Activated CD8-positive, alpha-beta memory T cell treated with anti-CD3 and anti-CD28 coated beads, Interleukin-2, amount 50 U/mL, for 1 hour (primary cell): ENCODE results near the gene SLC25A33.

Experiments used
- DNase-seq: peaks from one replicate; pipeline ENCODE4 v3.0.0-alpha.2; 2020; ENCODE audit errors: extremely low read depth

The SLC25A33 gene

GRCh38 chr1:9600861-9601834, 61.9 kb downstream of the SLC25A33 start:
- DNase-seq: no peak

DNA sequence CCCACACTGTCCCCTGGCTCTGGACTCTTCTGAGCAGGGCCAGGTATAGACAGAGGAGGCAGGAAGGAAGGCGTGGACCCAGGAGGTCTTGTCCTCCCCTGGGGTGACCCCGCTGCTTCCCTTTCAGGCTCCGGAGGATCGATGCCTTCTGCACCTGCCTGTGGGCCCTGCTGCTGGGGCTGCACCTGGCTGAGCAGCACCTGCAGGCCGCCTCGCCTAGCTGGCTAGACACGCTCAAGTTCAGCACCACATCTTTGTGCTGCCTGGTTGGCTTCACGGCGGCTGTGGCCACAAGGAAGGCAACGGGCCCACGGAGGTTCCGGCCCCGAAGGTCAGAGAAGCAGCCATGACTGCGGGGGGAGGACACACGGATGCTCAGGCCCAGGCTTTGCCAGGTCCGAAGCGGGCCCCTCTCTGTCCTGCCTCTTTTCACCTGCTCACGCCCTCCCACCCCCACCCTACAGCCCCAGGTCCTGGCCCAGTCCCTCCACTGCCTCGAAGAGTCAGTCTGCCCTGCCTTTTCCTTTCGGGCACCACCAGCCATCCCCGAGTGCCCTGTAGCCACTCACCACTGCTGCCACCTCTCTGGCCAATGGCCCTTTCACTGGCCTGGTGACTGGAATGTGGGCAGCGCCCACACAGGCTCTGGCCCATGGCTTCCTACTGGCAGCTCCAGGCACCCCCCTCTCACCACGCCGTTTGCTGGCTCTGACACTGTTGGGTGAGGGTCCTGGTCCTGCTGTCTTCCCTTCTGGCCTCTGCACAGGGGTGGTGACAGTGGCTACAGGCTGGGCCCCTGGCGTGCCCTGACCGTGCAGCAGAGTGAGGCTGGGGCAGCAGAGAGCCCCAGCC, 62.9 kb downstream of the SLC25A33 start:
- no peak for DNase-seq

GRCh38 chr1:9602794-9603167, 63.5 kb downstream of the SLC25A33 start:
- DNase-seq: no peak

- DNase-seq: no peak
Observed at GRCh38 chr1:9603307-9603706, 64.0 kb downstream of the SLC25A33 start.

DNA sequence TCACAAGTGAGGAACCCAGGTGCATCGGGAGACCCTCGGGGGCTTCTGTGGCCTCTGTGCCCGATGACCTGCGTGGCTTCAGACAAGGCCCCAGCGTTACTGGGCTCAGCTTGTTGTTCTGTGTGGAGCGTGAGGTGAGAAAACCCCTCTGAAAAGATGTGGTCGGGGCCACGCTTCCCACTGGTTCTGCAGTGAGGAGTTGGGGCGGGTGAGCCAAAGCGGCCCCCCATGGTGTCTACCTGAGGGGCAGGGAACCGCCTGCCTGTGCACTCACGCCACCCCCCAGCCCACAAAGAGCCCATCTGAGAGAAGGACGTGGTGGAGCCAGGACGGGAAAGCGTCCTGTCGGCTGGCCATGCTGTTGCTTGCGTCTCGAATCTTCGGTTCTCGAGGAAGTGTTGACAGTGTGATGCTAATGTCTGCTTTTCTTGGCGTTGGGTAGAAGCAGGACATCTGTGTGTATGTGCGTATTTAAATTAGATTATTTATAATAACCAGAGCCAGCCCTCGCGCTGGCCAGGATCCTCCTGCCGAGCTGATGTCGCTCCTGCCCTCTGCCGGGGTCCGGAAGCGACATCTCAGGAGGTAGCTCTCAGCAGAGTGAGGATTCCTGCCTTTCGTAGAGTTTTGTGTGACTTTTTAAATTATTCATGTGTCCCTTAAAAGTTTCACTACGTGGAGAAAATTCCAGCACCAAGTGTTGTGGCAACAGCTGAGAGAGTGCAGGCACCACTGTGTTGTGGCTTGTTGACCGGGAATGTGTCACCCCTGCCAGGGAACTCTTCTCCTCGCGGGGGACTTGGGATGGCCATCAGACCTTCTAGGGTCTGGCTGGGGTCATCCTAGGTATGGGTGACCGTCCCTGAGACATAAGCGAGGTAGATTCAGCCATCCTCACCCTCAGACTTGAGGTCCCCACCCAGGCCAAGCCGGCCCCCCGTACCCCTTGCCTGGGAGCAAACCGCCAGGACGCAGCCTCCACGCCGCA, 64.8 kb downstream of the SLC25A33 start:
- DNase-seq: no peak

DNA sequence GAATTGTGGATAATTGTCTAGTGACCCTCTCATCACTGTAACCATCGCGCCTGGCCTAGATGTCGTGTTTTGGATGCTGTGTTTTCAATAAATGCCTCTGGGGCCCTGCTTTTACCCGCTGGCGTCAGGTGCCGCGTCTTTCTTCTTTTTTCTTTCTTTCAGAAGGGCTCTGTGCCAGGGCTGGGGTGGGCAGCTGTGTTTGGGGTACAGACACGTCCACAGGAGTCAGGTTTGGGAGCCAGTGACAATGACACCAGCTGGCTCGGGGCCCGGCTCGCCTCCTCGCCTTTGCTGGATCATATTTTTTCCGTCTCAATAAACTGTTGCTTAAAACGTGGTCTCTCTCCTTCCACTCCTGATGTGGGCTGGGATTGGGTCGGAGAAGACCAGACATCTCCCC, 65.6 kb downstream of the SLC25A33 start:
- DNase-seq: no peak

- no peak for DNase-seq
Observed at GRCh38 chr1:9605946-9606455, 66.7 kb downstream of the SLC25A33 start.

GRCh38 chr1:9606458-9606857, 67.2 kb downstream of the SLC25A33 start:
- DNase-seq: no peak

GRCh38 chr1:9606948-9607347, 67.7 kb downstream of the SLC25A33 start:
- DNase-seq: no peak

- DNase-seq: no peak
Observed at GRCh38 chr1:9607352-9607751, 68.1 kb downstream of the SLC25A33 start.

DNA sequence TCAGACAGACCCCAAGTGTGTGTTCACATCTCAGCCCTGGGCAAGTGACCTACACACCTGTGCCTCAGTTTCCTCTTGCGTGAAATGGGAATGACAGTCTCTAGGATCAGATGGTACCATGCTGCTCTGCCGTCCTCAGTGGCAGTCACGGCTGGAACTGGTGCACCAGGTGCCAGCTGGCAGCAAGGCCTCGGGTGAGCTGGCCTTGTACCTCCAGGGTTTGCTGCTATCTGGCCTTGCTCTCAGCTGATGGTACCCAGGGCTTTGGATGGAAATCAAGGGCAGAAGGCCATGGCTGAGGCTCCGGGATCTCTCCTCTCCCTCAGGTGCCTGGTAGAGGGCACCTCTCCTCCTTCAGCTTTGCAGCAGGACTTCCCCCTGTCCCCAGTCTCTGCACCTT, 70.7 kb downstream of the SLC25A33 start:
- DNase-seq: no peak

DNA sequence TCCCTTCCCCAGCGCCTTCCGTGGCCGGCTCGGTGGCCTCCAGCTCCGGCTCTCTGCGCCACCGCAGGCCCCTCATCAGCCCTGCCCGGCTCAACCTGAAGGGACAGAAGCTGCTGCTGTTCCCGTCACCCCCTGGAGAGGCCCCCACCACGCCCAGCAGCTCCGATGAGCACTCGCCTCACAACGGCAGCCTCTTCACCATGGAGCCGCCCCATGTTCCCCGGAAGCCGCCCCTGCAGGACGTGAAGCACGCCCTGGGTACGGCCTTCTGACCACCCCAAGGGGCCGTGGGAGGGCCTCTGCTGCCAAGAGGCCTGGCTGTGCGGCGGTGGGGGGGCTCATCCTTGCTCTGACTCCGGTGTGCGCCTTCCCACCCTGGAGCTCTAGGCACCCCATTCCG, 71.3 kb downstream of the SLC25A33 start:
- DNase-seq: no peak

- DNase-seq: no peak
Observed at GRCh38 chr1:9611716-9612115, 72.5 kb downstream of the SLC25A33 start.

DNA sequence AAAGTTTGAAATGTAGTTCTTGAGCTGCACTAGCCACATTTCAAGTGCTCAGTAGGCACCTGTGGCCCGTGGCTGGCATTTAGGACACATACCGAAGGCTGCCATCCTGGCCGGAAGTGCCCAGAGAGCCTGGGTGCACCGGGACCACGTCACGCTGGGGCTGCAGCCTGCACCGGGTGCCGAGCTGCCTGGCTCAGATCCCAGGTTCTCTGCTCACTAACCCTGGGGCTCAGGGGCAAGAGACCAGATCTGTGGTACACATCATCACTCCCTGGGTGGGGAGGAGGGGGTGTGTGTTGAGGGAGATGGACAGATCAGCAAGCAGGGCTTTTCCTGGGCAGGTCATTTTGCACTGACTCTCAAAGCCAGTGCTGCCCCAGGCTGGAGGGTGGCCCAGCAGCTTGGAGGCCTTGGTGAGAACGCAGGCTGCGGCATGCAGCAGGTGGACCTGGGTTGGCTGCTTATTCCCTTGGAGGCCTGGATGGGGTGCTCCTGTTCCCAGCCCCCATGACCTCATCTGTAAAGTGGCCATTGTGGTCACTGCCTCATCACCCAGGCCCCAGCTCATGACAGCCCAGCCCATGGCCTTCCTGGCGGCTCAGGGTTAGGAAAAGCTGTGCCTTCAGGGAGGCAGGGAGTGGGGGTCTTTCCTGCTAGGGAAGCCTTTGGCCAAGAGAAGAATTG, 73.0 kb downstream of the SLC25A33 start:
- no peak for DNase-seq

DNA sequence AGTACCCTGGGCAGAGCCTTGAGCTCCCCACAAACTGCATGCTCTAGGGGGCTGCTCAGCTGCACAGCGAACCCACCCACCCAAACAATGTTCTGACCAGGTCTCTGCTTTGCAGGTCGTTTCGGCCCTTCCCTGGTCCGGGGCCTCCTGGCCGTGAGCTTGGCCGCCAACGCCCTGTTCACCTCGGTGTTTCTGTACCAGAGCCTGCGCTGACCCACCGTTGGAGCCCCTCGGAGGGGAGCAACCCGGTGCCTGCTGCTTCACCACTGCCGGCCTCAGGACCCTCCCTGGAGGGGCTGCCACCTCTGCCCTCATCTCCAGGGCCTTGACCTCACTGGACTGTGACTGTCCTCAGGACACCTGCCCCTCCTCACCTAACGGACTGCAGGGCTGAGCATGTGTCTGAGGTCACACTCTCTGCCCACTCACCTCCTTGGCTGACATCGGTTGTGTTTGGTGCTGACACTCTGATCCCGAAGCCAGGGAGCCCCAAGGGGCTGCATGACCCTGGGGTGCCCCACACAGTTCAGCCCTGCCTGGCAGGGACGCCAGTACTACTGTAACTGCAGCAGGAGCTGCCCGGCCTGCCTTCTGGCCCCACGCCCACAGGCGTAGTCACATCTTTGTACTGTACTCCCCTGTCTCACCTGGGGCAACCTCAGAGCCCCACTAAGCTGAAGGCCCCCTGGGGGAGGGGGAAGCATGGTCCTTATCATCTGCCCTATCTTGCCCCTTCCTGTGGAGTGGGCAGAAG, 73.8 kb downstream of the SLC25A33 start:
- DNase-seq: no peak

GRCh38 chr1:9613625-9614299, 74.5 kb downstream of the SLC25A33 start:
- no peak for DNase-seq

- DNase-seq: no peak
Observed at GRCh38 chr1:9615316-9616063, 76.2 kb downstream of the SLC25A33 start.

- DNase-seq: no peak
Observed at GRCh38 chr1:9618909-9619679, 79.8 kb downstream of the SLC25A33 start.
